ENCODE results near the gene HTR1A.

HTR1A gene

GRCh38 chr5:63935103-63935502, 27.1 kb downstream of the HTR1A start:
- TF ChIP-seq GATA1 (IDR thresholded peaks at IDR 0.05; ENCODE audit: low read depth, low read length) (no peak), POLR2A (IDR thresholded peaks at IDR 0.05; ENCODE audit: low read length) (no peak)

GRCh38 chr5:63931836-63932235, 30.4 kb downstream of the HTR1A start:
- TF ChIP-seq GATA1 (IDR thresholded peaks at IDR 0.05; ENCODE audit: low read depth, low read length) (no peak), POLR2A (IDR thresholded peaks at IDR 0.05; ENCODE audit: low read length) (no peak)
- DNase-seq = no peak

More at GRCh38 chr5:63935103-63935502, 27.1 kb downstream of the HTR1A start:
- DNase-seq = no peak

GRCh38 chr5:63928451-63928850, 33.8 kb downstream of the HTR1A start:
- no peak for DNase-seq
- TF ChIP-seq POLR2A (IDR thresholded peaks at IDR 0.05; ENCODE audit: low read length) (no peak), GATA1 (IDR thresholded peaks at IDR 0.05; ENCODE audit: low read depth, low read length) (no peak)

GRCh38 chr5:63923914-63924313, 38.3 kb downstream of the HTR1A start:
- no peak for DNase-seq
- no peak for TF ChIP-seq POLR2A (IDR thresholded peaks at IDR 0.05; ENCODE audit: low read length)
- TF ChIP-seq GATA1 (IDR thresholded peaks at IDR 0.05; ENCODE audit: low read depth, low read length) = no peak

- DNase-seq = no peak
- TF ChIP-seq POLR2A (IDR thresholded peaks at IDR 0.05; ENCODE audit: low read length) (no peak), GATA1 (IDR thresholded peaks at IDR 0.05; ENCODE audit: low read depth, low read length) (no peak)
Measured at GRCh38 chr5:63919763-63920478, 42.3 kb downstream of the HTR1A start.

- no peak for DNase-seq
- TF ChIP-seq GATA1 (IDR thresholded peaks at IDR 0.05; ENCODE audit: low read depth, low read length) = no peak
- TF ChIP-seq POLR2A (IDR thresholded peaks at IDR 0.05; ENCODE audit: low read length) = no peak
Measured at GRCh38 chr5:63916786-63917185, 45.5 kb downstream of the HTR1A start.

- TF ChIP-seq POLR2A (IDR thresholded peaks at IDR 0.05; ENCODE audit: low read length) (no peak), GATA1 (IDR thresholded peaks at IDR 0.05; ENCODE audit: low read depth, low read length) (no peak)
- no peak for DNase-seq
Measured at GRCh38 chr5:63911871-63912270, 50.4 kb downstream of the HTR1A start.

Data from erythroblast (primary cell).